Calu3 (cell line): ENCODE measurements around the gene EOLA2. TPM values are rescaled to one million over a fixed set of nuclear protein-coding genes. Genes with fewer than 3 reads are reported as not detected.
"Not testable (repeated sequence)": the region's sequence is repeated elsewhere in the genome, so short reads cannot be mapped to it uniquely, and the experiment has no call there.

Source experiments
- BruUV-seq: library from RNA; stranded (reverse); fragments of 400-500 nt; replicated peaks from 2 replicates; lab custom pipeline; 2021; lab: Mats Ljungman, UMichigan
- CTCF ChIA-PET: fragments of 300-600 bp; sonication (Branson Sonifier 250); formaldehyde crosslinking; loops from one replicate; lab custom pipeline; 2022; ENCODE audit warnings: antibody characterized with exemption; lab: Charles Lee
- DNase-seq: peaks from one replicate; pipeline ENCODE4 v3.0.0; 2022
- H3K27ac Mint-ChIP-seq: one replicate; pipeline ENCODE4 v1.8.0; 2022; ENCODE audit warnings: mixed read lengths; ENCODE audit not compliant: unreplicated experiment
- H3K27me3 Mint-ChIP-seq: one replicate; pipeline ENCODE4 v1.8.0; 2022; ENCODE audit warnings: mixed read lengths; ENCODE audit not compliant: unreplicated experiment
- H3K36me3 Mint-ChIP-seq: one replicate; pipeline ENCODE4 v1.8.0; 2022; ENCODE audit warnings: mild to moderate bottlenecking, moderate library complexity, mixed read lengths; ENCODE audit not compliant: insufficient read depth, unreplicated experiment
- H3K4me1 Mint-ChIP-seq: one replicate; pipeline ENCODE4 v1.8.0; 2022; ENCODE audit warnings: mild to moderate bottlenecking, low read depth, mixed read lengths; ENCODE audit not compliant: unreplicated experiment
- H3K4me3 Mint-ChIP-seq: one replicate; pipeline ENCODE4 v1.8.0; 2022; ENCODE audit warnings: mild to moderate bottlenecking, low read depth, moderate library complexity, mixed read lengths; ENCODE audit not compliant: unreplicated experiment
- H3K9me3 Mint-ChIP-seq: one replicate; pipeline ENCODE4 v1.8.0; 2022; ENCODE audit warnings: low read depth, mixed read lengths; ENCODE audit not compliant: unreplicated experiment
- CTCF ChIP-seq: fragments of 200-600 bp; IDR thresholded peaks from one replicate; pipeline ENCODE4 v1.8.0; 2022; ENCODE audit warnings: antibody characterized with exemption; ENCODE audit not compliant: unreplicated experiment
- intact Hi-C: fragments of 100-400 bp; cut with micrococcal nuclease; formaldehyde crosslinking; loops from one replicate; pipeline ENCODE4 v1.10.0; 2022; ENCODE audit not compliant: unreplicated experiment
- total RNA-seq: library from RNA; stranded (reverse); gene quantifications from 2 replicates; pipeline ENCODE4 v1.2.3, GENCODE V29; 2022

The EOLA2 gene
- total RNA-seq, 1 experiment from 2014 or later = 41.2 TPM

GRCh38 chrX:149950681-149951080 lies 12.4 kb upstream of the EOLA2 start:
- no peak overlapping the region for H3K27ac Mint-ChIP-seq
- TF ChIP-seq CTCF = peak; percentile 18
- no peaks in the 10 kb centered on the region for H3K27me3 Mint-ChIP-seq
- BruUV-seq = no TSS peak
- H3K4me1 Mint-ChIP-seq = no peaks in the 10 kb centered on the region
- H3K9me3 Mint-ChIP-seq = no peaks in the 10 kb centered on the region
- H3K4me3 Mint-ChIP-seq = no peak overlapping the region
- CTCF ChIA-PET = interaction anchor here (0.7 kb wide), 2 partner anchors 267 to 532 kb away, joined by 3 to 4 read pairs; no protein-coding TSS in a partner anchor
- peak; percentile 35 for DNase-seq
- H3K36me3 Mint-ChIP-seq = no peaks in the 10 kb centered on the region
- intact Hi-C loops = no loop called here

GRCh38 chrX:149949743-149950436 lies 11.6 kb upstream of the EOLA2 start:
- no peak overlapping the region for H3K4me3 Mint-ChIP-seq
- no peak for DNase-seq
- H3K9me3 Mint-ChIP-seq = no peaks in the 10 kb centered on the region
- CTCF ChIA-PET = interaction anchor here (0.7 kb wide), 1 partner anchor 533 kb away, joined by 3 read pairs; no protein-coding TSS in a partner anchor
- intact Hi-C loops = no loop called here
- no peak overlapping the region for H3K27ac Mint-ChIP-seq
- H3K36me3 Mint-ChIP-seq = no peaks in the 10 kb centered on the region
- BruUV-seq = no TSS peak
- no peak for TF ChIP-seq CTCF
- no peaks in the 10 kb centered on the region for H3K4me1 Mint-ChIP-seq
- H3K27me3 Mint-ChIP-seq = no peaks in the 10 kb centered on the region

- BruUV-seq = no TSS peak
- H3K4me1 Mint-ChIP-seq = no peaks in the 10 kb centered on the region
- no peak overlapping the region for H3K4me3 Mint-ChIP-seq
- H3K27ac Mint-ChIP-seq = no peak overlapping the region
- no peaks in the 10 kb centered on the region for H3K36me3 Mint-ChIP-seq
- no peak for TF ChIP-seq CTCF
- CTCF ChIA-PET = no interaction called here
- H3K9me3 Mint-ChIP-seq = no peaks in the 10 kb centered on the region
- DNase-seq = no peak
- intact Hi-C loops = no loop called here
- H3K27me3 Mint-ChIP-seq = no peaks in the 10 kb centered on the region
These were observed 9.7 kb upstream of the EOLA2 start for GRCh38 chrX:149948016-149948415.

- DNase-seq, H3K27me3 Mint-ChIP-seq, H3K36me3 Mint-ChIP-seq, CTCF ChIA-PET, intact Hi-C loops, H3K9me3 Mint-ChIP-seq, BruUV-seq, H3K4me1 Mint-ChIP-seq, H3K27ac Mint-ChIP-seq, H3K4me3 Mint-ChIP-seq: not testable (repeated sequence)
These were observed 8.6 kb upstream of the EOLA2 start for GRCh38 chrX:149946932-149947331.

GRCh38 chrX:149945820-149946219 lies 7.5 kb upstream of the EOLA2 start:
- H3K4me1 Mint-ChIP-seq, CTCF ChIA-PET, H3K9me3 Mint-ChIP-seq, H3K27ac Mint-ChIP-seq, H3K4me3 Mint-ChIP-seq, intact Hi-C loops, H3K36me3 Mint-ChIP-seq, DNase-seq, BruUV-seq, H3K27me3 Mint-ChIP-seq: not testable (repeated sequence)

- H3K4me3 Mint-ChIP-seq, H3K36me3 Mint-ChIP-seq, H3K27ac Mint-ChIP-seq, CTCF ChIA-PET, H3K4me1 Mint-ChIP-seq, H3K27me3 Mint-ChIP-seq, BruUV-seq, H3K9me3 Mint-ChIP-seq, DNase-seq, intact Hi-C loops: not testable (repeated sequence)
These were observed 6.9 kb upstream of the EOLA2 start for GRCh38 chrX:149945087-149945670.

- CTCF ChIA-PET = interaction anchor here (1.3 kb wide), 1 partner anchor 423 kb away, joined by 5 read pairs; the partner anchor contains the start of gene MAMLD1
- intact Hi-C loops, BruUV-seq, DNase-seq, H3K4me1 Mint-ChIP-seq, H3K9me3 Mint-ChIP-seq, H3K27me3 Mint-ChIP-seq: not testable (repeated sequence)
- Mint-ChIP-seq H3K36me3 (peaks cover 38% of the 10 kb centered on the region), H3K27ac (peak overlapping the region; percentile 79), H3K4me3 (peak overlapping the region; percentile 70)
These were observed 2.4 kb upstream of the EOLA2 start for GRCh38 chrX:149940674-149941024.
